Mesendoderm (in vitro differentiated cells): ENCODE results near the gene EMC1.
"Not testable (repeated sequence)": the region's sequence is repeated elsewhere in the genome, so short reads cannot be mapped to it uniquely, and the experiment has no call there.

Source experiments
- DNase-seq: peaks from one replicate; pipeline ENCODE4 v3.0.0; 2013
- H2AK5ac ChIP-seq: 2 replicates; pipeline ENCODE4 v1.6.1; 2013; ENCODE audit warnings: low read length, inconsistent platforms
- H2BK120ac ChIP-seq: 2 replicates; pipeline ENCODE4 v1.6.1; 2013; ENCODE audit warnings: low read depth, mild to moderate bottlenecking, low read length, moderate library complexity, mixed read lengths
- H2BK15ac ChIP-seq: replicated peaks from 2 replicates; pipeline ENCODE4 v1.6.1; 2013; ENCODE audit warnings: low read depth, mild to moderate bottlenecking, moderate library complexity
- H2BK5ac ChIP-seq: 2 replicates; pipeline ENCODE4 v1.6.1; 2013; ENCODE audit warnings: low read length, inconsistent platforms
- H3K18ac ChIP-seq: 2 replicates; pipeline ENCODE4 v1.6.1; 2013; ENCODE audit warnings: mild to moderate bottlenecking, low read length, mixed read lengths
- H3K23ac ChIP-seq: one replicate; pipeline ENCODE4 v1.6.1; 2013; ENCODE audit warnings: low read length
- H3K27ac ChIP-seq: 2 replicates; pipeline ENCODE4 v1.5.1; 2013; ENCODE audit warnings: low read depth, mild to moderate bottlenecking, inconsistent platforms, low read length, moderate library complexity
- H3K27me3 ChIP-seq: 2 replicates; pipeline ENCODE4 v1.6.1; 2013; ENCODE audit warnings: low read length, control low read depth, mild to moderate bottlenecking, inconsistent platforms; ENCODE audit not compliant: insufficient read depth, poor library complexity
- H3K36me3 ChIP-seq: 2 replicates; pipeline ENCODE4 v1.6.1; 2013; ENCODE audit warnings: low read length, inconsistent platforms; ENCODE audit not compliant: control insufficient read depth, insufficient read depth
- H3K4ac ChIP-seq: one replicate; pipeline ENCODE4 v1.6.1; 2013; ENCODE audit warnings: low read depth, mild to moderate bottlenecking, low read length, moderate library complexity
- H3K4me1 ChIP-seq: 2 replicates; pipeline ENCODE4 v1.6.1; 2013; ENCODE audit warnings: low read depth, low read length, inconsistent platforms; ENCODE audit not compliant: control insufficient read depth
- H3K4me2 ChIP-seq: 2 replicates; pipeline ENCODE4 v1.6.1; 2013; ENCODE audit warnings: low read length
- H3K4me3 ChIP-seq: 2 replicates; pipeline ENCODE4 v1.5.1; 2013; ENCODE audit warnings: mild to moderate bottlenecking, low read length
- H3K56ac ChIP-seq: one replicate; pipeline ENCODE4 v1.6.1; 2013; ENCODE audit warnings: low read length
- H3K79me1 ChIP-seq: 2 replicates; pipeline ENCODE4 v1.6.1; 2013; ENCODE audit warnings: low read length, inconsistent platforms
- H3K79me2 ChIP-seq: 2 replicates; pipeline ENCODE4 v1.6.1; 2013; ENCODE audit warnings: mild to moderate bottlenecking, low read length; ENCODE audit not compliant: control insufficient read depth, insufficient read depth
- H3K9ac ChIP-seq: 2 replicates; pipeline ENCODE4 v1.6.1; 2013; ENCODE audit warnings: low read length, inconsistent platforms
- H4K5ac ChIP-seq: one replicate; pipeline ENCODE4 v1.6.1; 2013; ENCODE audit warnings: low read length
- H4K8ac ChIP-seq: one replicate; pipeline ENCODE4 v1.6.1; 2013; ENCODE audit warnings: low read depth, mild to moderate bottlenecking, control low read depth, low read length, moderate library complexity
- WGBS: extraction: QIAGEN DNeasy Blood & Tissue Kit; methylation state at CpG from one replicate; pipeline ENCODE4 v1.1.7; 2013; ENCODE audit warnings: low lambda C conversion rate, missing lambda C conversion rate; ENCODE audit not compliant: insufficient coverage; ENCODE audit errors: extremely low coverage; 5-methylcytosine and 5-hydroxymethylcytosine counted together

The EMC1 gene

GRCh38 chr1:19273844-19274531 lies 22.7 kb upstream of the EMC1 start:
- not testable (repeated sequence) for H2BK120ac ChIP-seq, H2BK5ac ChIP-seq, H3K18ac ChIP-seq, H3K27ac ChIP-seq, H3K79me1 ChIP-seq, H3K4me3 ChIP-seq, H4K5ac ChIP-seq, H2AK5ac ChIP-seq, H3K56ac ChIP-seq, DNase-seq, H3K27me3 ChIP-seq, H3K23ac ChIP-seq, H2BK15ac ChIP-seq, H3K36me3 ChIP-seq, H4K8ac ChIP-seq, H3K4ac ChIP-seq, H3K79me2 ChIP-seq, H3K4me1 ChIP-seq, H3K9ac ChIP-seq, H3K4me2 ChIP-seq
- WGBS, result no CpG with 5 or more reads among the region's 66 CpGs

GRCh38 chr1:19273106-19273843 lies 22.0 kb upstream of the EMC1 start:
- Histone ChIP-seq H3K36me3 (no peaks in the 10 kb centered on the region), H3K23ac (no peak overlapping the region), H3K27me3 (no peaks in the 10 kb centered on the region), H4K8ac (no peak overlapping the region), H3K79me1 (no peaks in the 10 kb centered on the region), H3K9ac (no peak overlapping the region), H3K79me2 (no peaks in the 10 kb centered on the region), H4K5ac (no peak overlapping the region), H2BK120ac (no peak overlapping the region), H3K4ac (no peak overlapping the region), H3K4me2 (no peak overlapping the region), H2AK5ac (no peak overlapping the region), H3K4me1 (no peaks in the 10 kb centered on the region), H2BK5ac (no peak overlapping the region), H3K18ac (no peak overlapping the region), H3K4me3 (no peak overlapping the region), H2BK15ac (no peak overlapping the region), H3K56ac (no peak overlapping the region), H3K27ac (no peak overlapping the region)
- no peak for DNase-seq
- WGBS, result no CpG with 5 or more reads among the region's 22 CpGs

- Histone ChIP-seq H3K27me3 (no peaks in the 10 kb centered on the region), H4K5ac (no peak overlapping the region), H3K27ac (no peak overlapping the region), H3K4me1 (no peaks in the 10 kb centered on the region), H3K79me1 (no peaks in the 10 kb centered on the region), H3K79me2 (no peaks in the 10 kb centered on the region), H3K9ac (no peak overlapping the region), H3K56ac (no peak overlapping the region), H2AK5ac (no peak overlapping the region), H2BK5ac (no peak overlapping the region), H2BK120ac (no peak overlapping the region), H3K4me2 (no peak overlapping the region), H4K8ac (no peak overlapping the region), H3K4ac (no peak overlapping the region), H3K36me3 (no peaks in the 10 kb centered on the region), H3K18ac (no peak overlapping the region), H3K4me3 (no peak overlapping the region), H3K23ac (no peak overlapping the region), H2BK15ac (no peak overlapping the region)
- DNase-seq, result no peak
Measured at GRCh38 chr1:19272064-19272463, 20.7 kb upstream of the EMC1 start.

- H2BK5ac ChIP-seq, H4K8ac ChIP-seq, H2BK120ac ChIP-seq, H3K23ac ChIP-seq, H3K79me2 ChIP-seq, H2BK15ac ChIP-seq, H3K9ac ChIP-seq, H3K27ac ChIP-seq, H3K18ac ChIP-seq, H4K5ac ChIP-seq, H3K79me1 ChIP-seq, H3K27me3 ChIP-seq, H3K36me3 ChIP-seq, H2AK5ac ChIP-seq, H3K4me2 ChIP-seq, H3K4ac ChIP-seq, H3K56ac ChIP-seq, H3K4me1 ChIP-seq, H3K4me3 ChIP-seq, DNase-seq: not testable (repeated sequence)
- no CpG with 5 or more reads among the region's 6 CpGs for WGBS
Measured at GRCh38 chr1:19270343-19270730, 19.0 kb upstream of the EMC1 start.

GRCh38 chr1:19269427-19270342 lies 18.4 kb upstream of the EMC1 start:
- H3K4ac ChIP-seq, H3K79me2 ChIP-seq, H3K23ac ChIP-seq, H2BK120ac ChIP-seq, H3K4me2 ChIP-seq, DNase-seq, H3K56ac ChIP-seq, H2BK15ac ChIP-seq, H2BK5ac ChIP-seq, H4K5ac ChIP-seq, H3K27ac ChIP-seq, H4K8ac ChIP-seq, H3K79me1 ChIP-seq, H3K18ac ChIP-seq, H3K9ac ChIP-seq, H3K4me3 ChIP-seq, H3K4me1 ChIP-seq, H2AK5ac ChIP-seq, H3K27me3 ChIP-seq, H3K36me3 ChIP-seq: not testable (repeated sequence)
- no CpG with 5 or more reads among the region's 9 CpGs for WGBS
